Stimulated activated CD4-positive, alpha-beta T cell treated with anti-CD3 and anti-CD28 coated beads, TNF-alpha, amount 100 ng/mL, for 24 hours (primary cell): Measurements from ENCODE around the gene FBXO46.

Source experiments
- DNase-seq, 3 experiments: peaks; one replicate each; pipeline ENCODE4 v3.0.0-alpha.2; 2020; ENCODE audit warnings: low read depth in 3 of 3

FBXO46 gene, protein sequence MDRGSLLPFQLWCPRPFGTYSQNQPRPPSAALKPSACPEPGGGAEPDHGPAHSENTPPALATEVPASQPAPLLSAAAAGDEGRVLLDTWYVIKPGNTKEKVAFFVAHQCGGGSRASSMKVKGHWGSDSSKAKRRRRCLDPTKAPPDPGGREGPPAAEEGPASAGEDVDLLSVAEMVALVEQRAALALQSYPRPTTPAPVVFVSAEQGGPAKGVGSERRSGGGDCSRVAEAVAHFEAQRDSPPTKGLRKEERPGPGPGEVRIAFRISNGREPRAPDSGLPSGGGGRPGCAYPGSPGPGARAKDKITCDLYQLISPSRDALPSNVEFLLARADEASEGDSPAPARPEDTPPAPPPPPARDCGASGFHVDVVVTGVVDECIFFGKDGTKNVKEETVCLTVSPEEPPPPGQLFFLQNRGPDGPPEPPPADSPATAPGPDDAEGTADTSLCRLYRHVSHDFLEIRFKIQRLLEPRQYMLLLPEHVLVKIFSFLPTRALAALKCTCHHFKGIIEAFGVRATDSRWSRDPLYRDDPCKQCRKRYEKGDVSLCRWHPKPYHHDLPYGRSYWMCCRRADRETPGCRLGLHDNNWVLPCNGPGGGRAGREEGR

DNA sequence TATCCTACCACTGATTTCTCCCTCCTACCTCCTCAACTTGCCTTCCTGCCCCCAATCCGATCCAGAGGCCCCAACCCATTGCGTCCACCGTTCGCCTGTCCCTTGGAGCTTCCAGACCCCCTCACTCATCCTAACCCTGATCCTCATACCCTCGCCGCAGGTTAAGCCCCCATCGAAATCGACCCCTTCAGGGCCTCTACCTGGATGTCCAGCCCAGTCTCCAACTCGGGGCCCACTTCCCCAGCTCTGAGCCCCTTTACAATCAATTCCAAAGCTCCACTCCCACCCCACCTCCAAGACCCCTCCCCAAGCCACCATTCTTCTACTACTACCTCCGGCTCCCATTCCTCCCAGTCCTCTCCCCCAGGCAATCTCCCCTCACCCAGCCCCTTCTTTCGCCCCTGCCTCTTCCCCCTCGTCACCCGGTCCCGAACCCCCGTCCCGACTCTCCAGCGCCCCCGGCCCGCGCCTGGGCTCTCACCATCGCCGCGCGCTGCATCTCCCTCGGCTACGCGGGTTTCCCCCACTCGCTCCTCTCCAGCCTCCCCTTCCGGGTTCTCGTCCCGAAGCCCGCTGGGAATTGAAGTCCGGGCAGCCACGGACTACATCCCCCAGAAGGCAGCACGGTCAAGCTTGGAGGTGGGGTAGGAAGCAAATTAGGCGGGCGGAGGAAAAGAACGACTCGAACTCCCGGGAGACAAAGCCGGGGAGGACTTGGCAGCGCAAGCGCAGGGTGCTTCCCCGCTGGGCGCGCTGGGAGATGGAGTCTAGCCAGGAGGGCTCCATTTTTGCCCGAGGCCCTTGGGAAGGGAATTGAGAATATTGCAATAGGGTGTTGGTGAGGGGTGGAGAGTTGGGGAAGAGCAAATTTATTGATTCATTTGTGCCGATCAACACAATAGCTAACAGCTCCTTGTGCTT is at the start of gene FBXO46:
Gene FBXO46, minus strand, starts transcription at position 529 of the 921 bp plus-strand sequence. CDS start 17,401 bp downstream, outside the sequence.
- peak; percentile 86 to 95 (median 92) for DNase-seq

DNA sequence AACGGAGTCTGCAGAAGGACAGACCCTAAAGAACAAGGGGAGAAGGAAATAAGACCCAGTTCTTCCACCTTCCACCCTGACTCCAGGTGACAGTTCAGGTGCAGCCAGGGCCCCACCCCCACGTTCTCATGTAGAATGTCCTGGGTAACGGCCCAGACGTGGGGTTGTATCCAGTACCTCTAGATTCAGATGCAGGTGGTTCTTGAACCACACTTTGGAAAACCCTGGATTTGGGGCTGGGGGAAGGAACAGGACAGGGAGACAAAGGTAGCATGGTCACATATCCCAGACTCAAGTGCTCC is 49.4 kb upstream of the FBXO46 start:
- DNase-seq = no peak

DNA sequence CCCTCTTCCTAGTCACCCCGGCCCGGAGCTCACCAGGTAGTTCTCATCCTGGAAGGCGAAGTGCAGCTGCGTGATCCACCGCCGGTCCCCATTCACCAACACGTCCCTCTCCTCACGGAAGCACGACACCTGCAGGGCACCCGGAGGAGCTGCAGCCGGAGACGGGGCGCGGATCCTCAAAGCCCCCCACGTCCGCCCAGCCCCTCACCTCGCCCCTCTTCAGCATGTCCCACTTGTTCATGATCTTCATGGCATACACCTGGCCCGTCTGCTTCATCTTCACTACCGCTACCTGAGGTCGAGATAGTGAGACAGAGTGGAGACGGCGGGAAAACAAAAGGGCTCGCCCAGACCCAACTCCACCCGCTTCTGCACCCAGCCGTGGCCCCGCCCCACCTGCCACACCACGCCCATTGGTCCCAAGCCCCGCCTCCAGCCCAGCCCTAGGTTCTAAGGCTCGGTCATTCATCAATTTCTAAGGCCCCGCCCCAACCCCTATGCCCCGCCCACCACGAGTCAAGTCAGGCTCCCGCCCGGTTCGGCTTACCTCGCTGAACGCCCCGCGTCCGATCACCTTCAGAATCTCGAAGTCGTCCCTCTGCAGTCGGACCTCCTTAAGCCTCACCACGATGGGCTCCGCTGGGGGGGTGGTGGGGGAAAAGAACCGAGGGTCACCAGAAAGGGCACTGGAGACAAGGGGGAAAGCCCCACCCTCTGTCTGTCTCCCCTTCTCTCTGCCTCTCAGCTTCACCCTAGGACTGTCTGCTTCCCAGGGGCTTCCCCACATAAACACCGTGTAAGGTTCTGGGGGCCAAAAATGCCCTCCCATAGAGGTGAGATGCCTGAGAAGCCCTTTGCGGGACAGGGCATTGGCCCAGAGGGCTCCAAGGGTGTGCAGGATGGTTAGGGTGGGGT is 48.8 kb upstream of the FBXO46 start:
- DNase-seq = peak; percentile 76 to 97 (median 81)

DNA sequence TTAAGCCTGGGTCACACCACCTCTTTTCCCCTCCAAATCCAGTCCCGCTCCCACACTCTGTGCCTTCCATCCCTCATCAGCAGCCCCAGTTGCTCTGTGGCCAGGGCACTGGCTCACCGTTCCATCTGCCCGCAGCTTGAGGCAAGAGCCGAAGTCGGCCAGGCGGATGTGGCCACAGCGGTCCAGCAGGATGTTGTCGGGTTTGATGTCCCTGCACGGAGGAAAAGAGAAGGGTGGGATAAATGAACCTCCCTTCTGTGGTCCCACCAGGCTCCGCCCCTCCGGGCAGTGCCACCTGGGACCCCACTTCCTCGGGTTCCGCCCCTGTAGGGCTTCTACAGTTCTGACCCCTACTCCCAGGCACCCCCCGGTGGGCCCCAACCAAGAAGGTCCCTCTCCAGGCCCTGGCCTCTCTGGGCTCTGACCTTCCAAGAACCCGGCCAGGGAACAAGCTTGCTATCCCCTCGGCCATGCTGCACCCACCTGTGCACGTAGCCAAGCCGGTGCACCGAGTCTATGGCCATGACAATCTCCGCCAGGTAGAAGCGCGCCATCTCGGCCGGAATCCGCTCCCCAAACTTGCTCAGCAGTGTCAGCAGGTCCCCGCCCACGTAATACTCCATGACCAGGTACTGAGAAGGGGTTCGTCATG is 47.4 kb upstream of the FBXO46 start:
- no peak for DNase-seq

DNA sequence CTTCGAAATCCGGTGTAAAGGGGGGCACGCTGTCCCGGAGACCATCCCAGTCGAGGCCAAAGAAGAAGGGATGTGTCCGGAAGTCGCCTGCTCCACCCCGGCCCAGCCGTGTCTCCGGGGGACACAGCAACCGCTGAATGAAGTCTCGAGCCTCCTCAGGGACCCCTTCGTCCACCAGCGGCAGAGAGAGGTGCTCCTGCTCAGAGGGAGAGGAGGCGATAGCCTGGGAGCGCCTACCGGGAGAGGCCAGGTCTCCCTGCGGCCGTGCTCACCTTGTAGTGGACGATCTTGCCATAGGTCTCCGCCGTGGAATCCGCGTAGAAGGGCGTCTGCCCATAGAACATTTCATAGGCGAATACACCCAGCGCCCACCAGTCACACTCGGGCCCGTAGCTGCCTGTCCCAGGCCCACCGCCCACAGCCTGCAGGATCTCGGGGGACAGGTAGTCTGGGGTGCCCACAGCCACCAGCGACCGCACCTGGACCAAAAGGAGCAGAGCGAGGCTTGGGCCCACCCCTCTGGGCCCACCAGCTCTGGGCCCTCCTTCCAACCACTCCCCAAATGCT is 46.8 kb upstream of the FBXO46 start:
- DNase-seq = no peak

DNA sequence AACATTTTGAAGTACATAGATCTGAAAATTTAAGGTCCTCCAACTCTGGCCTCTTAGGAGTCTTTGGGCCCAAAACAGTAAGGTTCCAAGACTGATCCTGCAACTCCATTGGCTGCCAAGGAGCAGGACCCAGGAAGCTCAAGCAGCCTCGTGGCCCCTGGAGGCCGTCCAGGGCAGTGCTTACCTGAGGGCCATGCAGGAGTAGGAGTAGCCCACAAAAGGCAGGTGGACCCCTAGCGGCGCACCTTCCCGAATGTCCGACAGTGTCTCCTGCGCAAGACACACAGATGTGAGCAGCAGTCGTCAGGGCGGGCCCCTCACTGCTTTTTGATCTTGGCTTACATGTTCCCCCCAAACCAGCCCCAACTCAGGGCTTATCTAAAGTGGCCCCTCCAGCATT is 44.1 kb upstream of the FBXO46 start:
- no peak for DNase-seq

DNA sequence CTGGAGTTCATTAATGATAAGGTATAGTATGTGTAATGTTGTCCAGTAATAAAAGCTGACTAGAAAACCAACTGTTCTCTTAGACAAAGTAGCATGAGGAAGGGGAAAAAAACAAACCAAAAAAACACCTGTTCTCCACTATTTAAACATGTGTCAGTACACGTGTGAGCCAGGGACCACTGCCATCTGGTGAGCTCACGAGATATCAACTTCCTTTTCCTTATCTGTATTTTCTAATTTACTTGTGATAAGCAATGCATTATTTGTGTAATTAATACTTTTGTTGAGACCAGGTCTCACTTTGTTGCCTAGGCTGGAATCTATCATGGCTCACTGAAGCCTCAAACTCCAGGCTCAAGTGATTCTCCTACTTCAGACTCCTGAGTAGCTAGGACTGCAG is 42.7 kb upstream of the FBXO46 start:
- no peak for DNase-seq

DNA sequence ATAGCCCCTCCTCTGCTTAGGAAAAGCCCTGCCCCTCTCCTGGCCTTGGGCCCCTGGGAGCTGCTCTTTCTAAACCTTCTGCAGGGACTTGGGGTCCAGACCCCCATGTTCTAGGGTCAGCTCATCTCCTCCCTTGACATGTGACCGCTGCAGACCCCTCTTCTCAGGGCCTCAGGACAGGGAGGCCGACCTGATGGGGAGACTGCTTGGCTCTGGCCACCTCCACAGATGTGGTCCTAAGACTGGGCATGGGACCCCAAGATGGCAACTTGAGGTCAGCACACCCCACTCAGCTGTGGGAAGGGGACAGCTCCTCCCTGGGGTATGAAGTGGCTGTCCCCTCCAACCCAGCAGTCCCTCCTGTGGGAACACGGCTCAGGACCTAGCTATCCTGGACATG is 42.2 kb upstream of the FBXO46 start:
- no peak for DNase-seq

DNA sequence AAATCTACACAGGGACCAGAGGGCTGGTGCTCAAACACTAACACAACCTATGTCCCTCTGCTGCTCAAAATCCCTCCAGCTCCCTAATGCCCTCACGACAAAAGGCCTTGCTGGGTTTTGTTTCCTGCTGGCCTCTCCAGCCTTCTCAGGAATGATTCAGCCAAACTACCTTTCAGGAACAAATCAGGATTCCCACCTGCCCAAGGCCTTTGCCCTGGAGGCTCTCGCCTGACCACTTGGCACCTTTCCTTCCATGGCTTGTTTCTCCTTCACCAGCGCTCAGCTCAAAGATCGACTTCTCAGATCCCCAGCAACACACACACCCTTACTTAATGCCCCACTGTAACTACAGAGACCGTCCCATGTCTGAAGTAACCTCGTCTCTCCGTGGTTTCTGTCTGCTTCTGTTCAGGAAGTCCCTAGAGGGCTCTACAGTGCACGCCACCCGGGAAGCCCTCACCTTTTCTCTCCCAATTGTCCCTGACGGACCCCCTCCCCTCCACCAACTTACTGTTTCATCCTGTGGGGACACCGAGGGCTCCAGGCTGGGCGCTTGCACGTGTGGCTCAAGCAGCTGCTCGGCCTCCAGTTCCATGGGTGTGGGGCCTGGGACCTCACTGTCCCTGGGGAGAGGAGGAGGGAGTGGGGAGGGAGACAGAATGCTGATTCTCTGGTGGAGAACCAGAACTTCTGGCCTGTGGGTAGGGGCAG is 41.6 kb upstream of the FBXO46 start:
- no peak for DNase-seq

DNA sequence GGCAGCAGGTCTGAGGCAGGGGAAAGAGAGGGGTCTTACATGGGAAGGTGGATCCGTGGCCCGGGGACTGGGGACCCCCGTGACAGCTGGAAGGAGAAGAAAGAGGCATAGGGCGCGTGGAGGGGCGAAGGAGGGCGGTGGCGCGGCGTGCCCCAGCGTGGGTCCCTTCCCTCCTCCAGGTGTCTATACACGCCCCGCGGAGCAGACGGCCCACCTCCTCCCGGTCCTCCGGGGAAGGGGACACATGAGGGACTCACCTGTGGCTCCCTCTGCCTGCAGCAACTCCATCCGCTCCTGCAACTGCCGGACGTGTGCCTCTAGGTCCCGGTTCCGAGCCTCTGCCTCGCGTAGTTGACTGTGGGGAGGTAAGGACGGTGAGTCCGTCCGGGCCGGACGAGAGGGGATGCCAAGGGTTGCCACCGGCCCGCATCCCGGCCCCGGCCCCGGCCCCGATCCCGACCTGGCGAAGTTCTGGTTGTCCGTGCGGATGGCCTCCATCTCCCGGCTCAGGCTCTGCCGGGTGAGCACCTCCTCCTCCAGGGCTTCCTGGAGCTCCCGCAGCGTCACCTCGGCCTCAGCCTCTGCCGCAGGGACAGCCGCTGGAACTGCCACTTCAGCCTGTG is 40.7 kb upstream of the FBXO46 start:
- DNase-seq = no peak

DNA sequence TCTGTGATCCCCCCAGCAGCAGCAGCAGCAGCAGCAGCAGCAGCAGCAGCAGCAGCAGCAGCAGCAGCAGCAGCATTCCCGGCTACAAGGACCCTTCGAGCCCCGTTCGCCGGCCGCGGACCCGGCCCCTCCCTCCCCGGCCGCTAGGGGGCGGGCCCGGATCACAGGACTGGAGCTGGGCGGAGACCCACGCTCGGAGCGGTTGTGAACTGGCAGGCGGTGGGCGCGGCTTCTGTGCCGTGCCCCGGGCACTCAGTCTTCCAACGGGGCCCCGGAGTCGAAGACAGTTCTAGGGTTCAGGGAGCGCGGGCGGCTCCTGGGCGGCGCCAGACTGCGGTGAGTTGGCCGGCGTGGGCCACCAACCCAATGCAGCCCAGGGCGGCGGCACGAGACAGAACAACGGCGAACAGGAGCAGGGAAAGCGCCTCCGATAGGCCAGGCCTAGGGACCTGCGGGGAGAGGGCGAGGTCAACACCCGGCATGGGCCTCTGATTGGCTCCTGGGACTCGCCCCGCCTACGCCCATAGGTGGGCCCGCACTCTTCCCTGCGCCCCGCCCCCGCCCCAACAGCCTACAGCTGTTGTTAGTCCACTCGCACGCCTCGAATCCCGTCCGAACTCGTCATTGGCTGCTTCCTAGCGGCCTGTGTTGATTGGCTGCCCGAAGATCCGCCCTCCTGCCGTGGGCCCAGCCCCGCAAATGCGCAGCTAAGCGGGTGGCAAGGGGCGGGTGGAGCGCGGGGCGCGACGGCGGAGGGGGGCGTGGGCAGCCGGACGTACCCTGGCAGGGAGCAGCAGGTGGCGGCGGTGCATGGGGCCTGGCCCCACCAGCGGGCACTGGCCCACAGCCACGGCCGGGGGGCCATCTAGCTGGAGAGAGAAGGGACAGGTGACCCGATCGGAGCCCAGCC is 39.8 kb upstream of the FBXO46 start:
- peak; percentile 76 to 89 (median 78) for DNase-seq

DNA sequence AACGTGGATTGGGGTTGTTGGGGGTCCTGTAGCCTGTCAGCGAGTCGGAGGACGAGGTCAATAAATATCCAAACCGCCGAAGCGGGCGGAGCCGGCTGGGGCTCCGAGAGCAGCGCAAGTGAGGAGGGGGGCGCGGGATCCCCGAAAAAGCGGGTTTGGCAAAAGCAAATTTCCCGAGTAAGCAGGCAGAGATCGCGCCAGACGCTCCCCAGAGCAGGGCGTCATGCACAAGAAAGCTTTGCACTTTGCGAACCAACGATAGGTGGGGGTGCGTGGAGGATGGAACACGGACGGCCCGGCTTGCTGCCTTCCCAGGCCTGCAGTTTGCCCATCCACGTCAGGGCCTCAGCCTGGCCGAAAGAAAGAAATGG is 39.1 kb upstream of the FBXO46 start:
- DNase-seq = no peak

DNA sequence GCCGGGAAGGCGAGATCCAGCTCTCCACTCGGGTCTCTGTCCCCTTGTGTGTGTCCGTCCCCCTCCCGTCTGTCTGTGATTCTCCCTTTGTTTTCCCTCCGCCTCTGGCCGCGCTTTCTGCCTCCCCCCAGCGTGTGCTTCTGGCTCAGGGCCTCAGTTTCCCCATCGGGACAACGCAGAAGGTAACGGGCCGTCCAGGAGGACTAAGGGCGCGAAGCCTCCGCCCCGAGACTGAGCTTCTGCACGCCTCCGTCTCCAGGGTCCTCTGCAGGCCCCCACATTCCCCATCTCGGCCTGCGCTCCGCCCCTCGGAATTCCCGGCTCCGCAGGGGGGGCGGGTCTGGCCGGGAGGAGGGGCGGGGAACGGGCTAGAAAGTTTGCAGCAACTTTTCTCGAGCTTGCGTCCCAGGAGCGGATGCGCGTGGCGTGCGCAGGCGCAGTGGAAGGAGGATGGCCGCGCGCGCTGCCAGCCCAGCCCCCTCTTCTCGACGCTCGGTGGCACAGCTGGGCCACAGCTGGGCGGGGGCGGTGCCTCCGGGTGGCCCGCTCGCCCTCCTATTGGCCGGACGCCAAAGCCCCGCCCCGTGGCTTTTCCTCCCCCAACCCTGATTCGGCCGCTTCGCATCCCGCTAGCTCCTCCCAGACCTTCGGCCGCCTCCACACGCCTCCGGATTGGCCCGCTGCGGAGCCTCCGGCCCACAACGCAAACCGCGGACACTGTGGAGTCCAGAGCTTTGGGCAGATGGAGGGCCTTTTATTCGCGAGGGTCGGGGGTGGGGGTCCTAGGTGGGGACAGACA is 38.5 kb upstream of the FBXO46 start, which contains the start of gene SIX5:
Gene SIX5, minus strand, starts transcription at position 269 of the 799 bp plus-strand sequence. CDS start 408 bp downstream, outside the sequence.
- peak; percentile 86 to 96 (median 89) for DNase-seq

DNA sequence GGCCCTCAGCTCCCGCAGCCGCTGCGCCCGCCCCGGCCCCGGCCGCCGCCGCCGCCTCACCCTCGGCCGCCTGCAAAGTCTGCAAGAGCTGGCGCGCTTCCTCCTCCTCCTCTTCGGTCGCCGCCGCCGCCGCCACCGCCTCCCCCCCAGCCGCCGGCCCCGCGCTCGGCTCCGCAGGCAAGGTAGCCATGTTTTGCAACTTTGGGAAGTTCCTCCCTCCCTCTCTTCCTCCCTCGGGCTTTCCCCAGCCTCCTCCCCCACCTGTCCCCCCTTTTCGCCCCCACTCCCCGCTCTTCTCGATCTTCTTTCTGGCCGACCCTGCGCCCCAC is 37.9 kb upstream of the FBXO46 start:
- DNase-seq = peak in 1 of 3 experiments; percentile 38

DNA sequence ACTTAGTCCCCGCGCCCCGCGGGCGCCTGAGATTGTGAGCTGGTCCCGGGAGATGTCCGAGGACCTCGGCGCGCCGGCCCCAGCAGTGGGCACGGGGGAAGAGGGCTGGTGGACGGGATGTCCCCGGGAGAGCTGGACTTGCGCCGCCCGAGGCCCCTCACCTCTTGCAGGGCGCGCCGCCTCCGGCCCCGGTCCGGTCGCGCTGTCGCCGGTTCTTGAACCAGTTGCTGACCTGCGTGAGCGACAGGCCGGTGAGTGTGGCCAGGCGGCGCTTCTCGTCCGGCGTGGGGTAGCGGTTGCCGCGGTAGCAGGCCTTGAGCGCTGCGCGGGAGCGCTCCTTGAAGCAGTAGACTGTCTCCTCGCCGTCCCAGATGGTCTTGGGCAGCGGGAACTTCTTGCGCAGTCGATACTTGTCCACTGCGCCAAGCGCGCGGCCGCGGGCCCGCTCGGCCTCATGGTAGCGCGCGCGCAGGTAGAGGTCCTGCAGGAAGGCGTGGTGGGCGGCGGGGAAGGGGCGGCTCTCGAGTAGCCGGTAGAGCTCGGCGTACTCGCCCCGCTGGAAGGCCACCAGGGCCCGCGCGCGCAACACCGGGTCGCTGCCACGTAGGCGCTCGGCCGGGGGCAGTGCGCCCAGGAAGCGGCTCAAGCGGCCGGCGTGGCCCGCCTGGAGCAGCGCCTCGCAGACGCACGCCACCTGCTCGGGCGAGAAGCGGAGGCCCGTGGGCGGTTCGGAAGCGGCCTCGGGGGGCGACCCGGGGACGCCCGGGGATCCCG is 37.4 kb upstream of the FBXO46 start:
- DNase-seq = peak in 1 of 3 experiments; percentile 21

DNA sequence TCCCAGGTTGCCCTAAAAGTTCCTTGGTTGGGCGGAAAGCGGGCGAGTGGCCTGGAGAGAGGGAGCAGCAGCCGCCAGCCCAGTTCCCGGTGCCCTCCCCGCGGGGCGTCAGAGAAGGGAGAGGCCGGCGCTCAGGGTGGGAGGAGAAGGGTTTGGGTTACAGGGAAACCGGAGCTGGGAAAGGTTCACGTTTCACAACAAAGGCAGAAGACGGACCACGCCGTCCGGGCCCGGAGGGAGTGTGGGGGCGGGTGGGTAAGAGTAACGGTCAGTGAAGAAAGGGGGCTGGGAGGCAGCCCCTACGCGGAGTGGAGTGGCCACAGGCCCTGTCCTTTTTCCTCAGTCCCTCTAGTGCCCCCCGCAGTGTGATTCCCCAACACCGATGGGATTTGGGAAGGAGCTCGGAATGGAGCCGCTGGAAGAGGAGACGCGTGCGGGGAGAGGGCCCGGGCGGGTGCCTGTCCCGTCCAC is 36.7 kb upstream of the FBXO46 start:
- no peak for DNase-seq
